ENCODE results near the gene PLSCR3.

Gene PLSCR3

DNA sequence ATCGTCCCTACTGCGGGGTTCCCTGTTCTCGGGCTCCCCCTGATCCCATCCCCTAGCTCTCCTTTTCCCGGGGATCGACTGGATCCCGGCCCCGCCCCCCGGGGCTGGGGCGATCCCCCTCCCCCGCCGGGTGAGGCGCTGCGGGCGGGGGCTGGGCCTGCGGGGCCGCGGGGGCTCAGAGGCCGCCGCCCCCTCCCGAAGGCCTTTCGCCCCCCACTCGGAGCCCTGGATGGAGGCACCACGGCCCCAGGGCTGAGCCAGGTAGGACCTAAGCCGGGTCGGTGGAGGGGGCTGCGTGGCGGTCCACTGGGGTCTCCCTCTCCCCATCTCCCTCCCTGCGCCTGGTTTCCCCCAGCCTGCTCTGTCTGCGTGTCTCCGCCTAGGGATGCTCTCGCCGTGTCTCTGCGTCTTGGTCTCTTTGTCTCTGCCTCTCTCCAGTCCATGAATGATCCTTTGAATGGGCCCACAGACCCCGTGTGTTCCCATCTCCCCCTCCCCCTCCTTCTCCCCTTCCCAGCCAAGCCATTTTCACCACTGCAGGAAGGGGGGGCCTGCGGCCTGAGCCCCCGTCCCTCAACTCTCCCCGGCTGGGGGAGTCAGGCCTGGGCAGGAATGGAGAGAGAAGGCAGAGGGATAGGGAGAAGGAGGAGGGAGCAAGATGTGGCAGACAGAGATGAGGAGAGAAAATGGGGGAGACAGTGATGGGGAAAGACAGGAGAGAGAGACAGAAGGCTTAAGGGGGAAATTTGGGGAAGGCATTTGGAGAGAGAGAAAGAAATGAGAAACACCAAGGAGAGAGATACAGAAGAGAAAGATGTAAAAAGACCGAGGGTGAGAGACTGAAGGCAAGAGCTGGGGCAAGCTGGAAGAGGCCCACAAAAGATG, 11.3 kb upstream of the PLSCR3 start:
- no peak for DNase-seq

DNA sequence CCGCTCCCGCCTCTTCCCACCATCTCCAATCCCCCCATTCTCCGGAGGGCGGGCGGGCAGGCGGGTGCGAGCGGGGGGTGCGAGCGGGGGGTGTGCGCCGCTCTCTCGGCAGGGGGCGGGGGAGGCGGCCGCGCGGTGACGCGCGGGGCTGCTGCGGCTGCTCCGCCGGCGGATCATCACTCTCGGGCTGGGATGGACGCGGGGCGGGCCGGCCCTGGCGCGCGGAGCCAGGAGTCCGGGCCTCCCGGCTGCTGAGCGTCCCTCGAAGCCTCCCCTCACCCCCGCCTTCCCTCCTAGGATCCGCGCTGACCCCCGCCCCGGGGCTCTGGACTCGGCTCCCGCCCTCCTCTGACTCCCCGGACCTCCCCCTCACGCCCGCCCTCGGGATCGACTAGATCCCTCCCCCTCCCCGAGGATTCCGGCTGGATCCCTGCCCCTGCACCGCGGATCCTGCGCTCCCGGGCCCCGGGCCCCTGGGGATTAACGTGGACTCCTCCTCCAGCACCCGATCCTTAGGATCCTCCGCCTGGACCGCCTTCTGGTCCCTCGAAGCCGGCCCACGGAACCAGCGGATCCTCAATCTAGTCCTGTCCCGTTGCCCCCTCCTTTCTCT, 10.5 kb upstream of the PLSCR3 start:
- DNase-seq: peak; percentile 79

DNA sequence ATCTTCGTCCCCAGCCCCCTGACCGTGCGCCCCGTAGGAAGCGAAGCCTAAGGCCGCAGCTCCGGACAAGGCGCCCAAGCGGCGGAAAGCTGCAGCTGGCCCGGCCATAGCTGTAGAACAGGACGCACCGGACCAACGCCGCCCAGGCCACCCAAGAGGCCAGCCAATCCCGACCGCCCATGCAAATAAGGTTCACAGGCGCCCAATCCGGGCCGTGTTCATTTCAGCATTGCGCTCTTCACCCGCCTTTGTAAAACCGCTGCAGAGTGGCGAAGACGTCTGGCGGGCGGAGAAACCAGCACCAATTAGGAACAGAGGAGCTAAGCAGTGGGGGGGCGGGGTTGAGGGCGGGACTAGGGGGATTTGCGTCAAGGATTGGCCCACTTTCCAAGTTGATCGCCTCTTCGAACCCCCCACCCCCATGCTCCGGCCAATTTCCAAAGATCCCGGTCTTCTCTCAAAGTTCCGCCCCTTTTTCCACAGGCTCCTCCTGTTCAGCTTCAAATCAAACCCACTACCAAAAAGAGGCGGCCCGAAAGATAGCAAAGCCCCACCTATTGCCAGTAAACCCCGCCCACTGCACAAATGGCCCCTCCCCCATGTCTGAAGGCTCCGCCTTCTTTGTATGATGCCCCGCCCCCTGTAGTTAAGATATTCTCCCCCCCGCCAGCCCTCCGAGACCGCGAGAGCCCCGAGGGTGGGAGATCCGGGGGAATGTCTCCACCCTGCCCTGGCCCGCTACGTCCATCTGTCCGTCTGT, 9.8 kb upstream of the PLSCR3 start, which contains the start of gene TMEM256:
TMEM256 (minus strand) TSS at position 121 of the 760 bp plus-strand sequence; CDS start at position 108, 13 bp downstream.
- DNase-seq: peak; percentile 99

DNA sequence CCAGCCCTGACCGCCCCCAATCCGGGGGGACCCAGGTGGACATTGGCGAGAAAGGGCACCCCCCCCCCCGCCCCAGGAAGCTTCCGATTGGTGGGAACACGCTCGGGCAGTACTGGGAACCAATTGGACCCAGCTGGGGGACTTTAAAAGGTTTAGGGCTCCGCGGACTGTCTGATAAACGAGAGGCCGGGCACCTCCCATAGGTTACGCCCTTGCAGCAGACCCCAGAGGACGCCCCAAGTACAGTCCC, 9.3 kb upstream of the PLSCR3 start:
- DNase-seq: no peak

DNA sequence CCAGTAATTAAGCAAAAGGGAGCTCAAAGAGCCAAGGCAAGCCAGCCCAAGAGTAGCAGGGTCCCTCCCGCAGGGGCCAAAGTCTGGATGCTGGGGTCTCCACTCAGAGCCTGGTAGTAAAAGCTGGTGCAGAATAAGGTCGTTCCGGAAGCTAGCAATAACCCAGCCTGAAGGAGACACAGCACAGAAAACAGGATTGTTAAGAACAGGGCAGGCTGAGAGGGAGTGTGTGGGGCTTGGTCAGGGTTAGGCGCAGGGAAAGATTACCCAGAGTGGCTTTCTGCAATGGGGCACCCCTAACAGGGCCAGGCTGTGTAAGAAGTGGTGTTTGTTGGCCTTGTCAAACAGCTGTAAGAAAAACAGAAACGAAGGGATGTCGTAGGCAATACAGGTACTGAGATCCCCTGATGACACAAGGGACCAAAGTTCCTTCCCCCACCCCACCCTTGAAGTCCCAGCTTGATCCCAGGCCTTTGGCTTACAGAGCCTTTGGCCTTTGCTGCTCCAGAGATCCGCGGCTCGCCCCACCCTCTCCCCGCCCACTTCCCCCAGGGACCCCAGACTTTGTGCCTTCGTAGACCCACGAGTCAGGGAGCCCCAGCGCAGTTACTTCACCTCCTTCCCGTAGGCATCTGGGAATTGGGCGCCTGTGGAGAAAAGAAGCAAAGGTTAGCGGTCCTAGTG, 8.9 kb upstream of the PLSCR3 start:
- DNase-seq: no peak

DNA sequence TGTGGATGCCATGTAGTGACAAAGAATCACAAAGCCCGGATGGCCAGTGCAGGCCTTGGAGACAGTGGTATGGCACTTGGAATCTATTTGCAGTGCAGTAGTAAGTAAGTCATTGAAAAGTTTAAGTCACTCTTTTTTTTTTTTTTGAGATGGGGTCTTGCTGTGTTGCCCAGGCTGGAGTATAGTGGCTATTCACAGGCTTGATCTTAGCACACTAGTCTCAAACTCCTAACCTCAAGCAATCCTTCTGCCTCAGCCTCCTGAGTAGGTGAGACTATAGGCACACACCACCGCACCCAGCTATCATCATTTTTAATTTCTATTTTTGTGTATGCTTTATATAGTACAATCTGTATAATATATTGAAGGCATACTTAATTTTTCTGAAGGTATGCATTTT, 4.3 kb upstream of the PLSCR3 start:
- no peak for DNase-seq

DNA sequence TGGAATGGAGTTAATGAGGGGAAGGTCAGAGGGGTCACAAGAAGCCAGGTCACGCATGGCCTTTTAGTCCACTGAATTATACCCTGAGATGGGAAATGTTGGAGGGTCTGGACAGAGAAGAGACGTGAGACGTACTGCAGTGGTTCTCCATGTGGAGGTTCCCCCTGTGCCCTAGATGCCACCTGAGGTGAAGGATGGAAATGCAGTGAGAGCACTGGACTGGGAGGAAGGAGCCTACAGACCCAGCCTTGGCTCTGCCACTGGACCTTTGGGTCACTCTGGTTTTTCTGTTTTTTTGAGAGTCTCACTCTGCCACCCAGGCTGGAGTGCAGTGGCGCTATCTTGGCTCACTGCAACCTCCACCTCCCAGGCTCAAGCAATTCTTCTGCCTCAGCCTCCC, 1.8 kb upstream of the PLSCR3 start:
- no peak for DNase-seq

DNA sequence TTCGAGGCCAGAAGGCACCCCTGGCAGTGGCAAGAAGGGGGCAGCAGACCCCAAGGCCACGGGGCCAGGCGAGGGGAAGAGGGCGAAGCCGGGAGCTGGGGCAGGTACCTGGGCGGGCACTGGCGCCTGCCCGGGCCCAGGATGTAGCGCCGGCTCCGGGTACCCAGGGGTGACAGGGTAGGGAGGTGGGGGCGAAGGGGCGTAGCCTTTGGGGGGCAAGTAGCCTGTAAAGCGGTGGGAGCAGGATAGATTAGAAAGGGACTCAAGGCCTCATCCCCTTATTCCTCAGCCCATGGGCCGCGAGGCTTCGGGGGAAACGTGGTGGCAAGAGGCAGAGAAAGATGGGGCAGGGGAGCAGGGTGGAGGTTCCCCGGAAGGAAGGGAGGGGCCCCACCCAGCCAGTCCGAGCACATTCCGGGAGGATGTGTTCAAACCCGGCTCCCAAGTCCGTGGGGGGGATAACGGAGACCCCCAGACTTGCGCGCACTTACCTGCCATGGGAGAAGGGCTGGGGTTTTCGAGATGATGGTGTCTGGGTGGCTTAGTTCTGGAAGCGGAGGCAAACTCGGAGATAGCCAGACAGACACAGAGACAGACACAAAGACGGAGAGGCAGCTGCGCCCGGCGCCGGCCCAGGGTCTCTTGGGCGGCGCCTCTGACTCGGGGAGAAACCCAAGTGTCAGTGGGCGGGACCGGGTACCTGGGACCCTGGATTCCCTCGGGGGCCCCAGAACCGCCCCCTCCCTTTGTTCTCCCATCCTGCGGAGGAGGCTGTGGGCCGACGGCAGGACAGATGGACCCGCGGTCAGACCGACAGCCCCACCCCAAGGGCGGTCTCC, 493 bp downstream of the PLSCR3 start:
- peak; percentile 10 for DNase-seq

DNA sequence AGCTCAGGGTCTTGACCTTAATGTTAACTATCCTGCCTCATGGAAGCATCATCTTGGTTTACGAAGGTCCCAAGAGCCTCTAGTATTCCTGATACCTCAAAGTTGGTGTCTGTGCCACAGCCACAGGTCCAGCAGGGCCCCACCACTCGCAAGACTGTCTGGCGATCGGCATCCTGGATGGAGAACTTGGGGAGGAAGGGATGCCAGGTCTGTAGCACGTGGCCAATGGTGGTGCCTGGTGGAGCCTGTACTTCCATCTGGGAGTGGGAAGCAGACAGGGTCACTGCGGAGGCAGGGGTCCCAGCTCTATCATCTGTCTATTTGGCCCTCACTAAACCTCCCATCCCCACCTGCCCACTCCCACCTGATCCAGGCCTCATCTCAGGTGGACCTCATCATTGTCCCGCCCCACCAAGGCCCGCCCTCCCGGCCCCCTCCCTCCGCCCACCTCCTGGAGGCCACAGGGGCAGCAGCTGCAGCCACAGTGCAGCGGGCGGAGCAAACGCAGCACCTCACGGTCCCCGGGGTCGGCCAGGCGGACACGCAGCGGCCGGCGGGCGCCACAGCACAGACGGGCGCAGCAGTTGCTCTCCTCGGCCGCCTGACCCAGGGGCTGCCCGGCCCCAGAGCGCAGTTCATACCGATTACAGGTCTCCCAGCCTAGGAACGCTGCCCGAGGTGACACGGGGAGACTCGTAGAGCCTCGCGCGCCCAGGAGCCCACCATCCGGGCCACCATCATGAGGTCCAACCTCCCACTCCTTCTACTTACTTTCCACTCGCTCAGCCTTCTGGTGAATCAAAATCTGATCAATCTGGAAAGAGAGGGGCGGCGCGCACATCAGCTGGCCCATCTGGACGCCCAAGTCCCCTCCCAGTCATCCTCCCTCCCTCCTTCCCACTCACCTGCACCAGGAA, 1.4 kb downstream of the PLSCR3 start:
- DNase-seq: no peak

DNA sequence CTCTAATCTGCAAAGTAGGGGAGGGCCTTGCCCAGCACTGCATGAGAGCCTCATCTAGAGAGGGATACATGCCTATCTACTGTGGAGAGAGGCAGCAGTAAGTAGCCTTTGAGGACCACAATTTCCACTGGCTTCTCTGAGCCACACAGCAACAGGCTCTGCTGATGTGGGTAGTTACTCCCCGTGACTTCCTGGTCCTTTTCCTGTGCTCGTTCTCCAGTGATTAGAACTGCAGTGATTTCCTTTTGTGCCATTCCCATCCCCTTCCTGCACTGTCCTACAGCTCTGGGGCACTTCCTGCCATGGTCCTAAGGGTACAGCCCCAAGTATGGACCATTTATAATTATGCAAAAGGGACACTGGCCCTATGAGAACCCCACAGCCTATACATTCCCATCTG, 3.0 kb downstream of the PLSCR3 start:
- DNase-seq: no peak

DNA sequence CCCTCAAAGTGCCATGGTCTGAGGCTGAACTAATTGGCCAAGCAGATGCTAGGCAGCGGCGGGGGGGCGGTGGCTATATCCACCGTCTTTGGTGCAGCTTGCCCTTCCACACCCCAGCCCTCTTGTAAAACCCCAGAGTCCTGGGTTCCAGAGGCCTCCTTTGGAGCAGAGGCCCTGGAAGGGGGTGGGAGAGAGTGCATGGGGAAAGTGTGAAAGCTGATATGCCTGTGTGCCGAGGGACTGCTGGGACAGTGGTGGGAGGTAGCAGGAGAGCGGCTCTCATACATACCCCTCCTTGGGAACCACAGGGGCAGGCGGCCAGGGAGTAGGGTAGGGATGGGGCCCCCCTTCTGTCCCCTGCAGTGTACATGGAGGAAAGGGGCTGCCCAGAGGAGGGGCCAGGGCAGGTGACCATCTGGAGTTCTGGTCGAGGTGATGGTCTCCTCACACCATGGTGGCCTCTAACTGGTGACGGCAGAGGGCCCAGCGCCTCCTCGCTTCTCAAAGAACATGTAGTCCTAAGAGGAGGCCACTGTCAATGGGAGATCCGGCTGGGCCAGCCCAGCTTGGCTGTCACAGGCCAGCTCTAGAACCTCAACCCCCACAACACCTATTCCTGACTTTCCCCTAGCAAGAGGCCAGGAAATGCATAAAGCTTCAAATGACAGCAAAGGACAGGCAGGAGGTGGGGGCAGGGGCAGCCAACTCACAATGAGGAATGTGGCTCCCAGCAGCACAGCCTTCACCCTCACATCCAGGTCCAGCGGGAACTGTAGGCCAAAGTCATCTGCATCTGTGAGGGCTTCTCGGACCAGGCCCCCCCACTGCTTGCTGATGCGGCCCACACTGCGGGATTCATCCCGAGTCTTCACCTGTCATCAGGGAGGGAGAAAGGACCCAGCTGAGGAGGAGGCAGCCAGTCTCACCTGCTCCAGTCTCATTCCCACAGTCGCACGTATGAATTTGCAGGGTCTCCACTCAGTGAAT, 4.1 kb downstream of the PLSCR3 start:
- DNase-seq: no peak

DNA sequence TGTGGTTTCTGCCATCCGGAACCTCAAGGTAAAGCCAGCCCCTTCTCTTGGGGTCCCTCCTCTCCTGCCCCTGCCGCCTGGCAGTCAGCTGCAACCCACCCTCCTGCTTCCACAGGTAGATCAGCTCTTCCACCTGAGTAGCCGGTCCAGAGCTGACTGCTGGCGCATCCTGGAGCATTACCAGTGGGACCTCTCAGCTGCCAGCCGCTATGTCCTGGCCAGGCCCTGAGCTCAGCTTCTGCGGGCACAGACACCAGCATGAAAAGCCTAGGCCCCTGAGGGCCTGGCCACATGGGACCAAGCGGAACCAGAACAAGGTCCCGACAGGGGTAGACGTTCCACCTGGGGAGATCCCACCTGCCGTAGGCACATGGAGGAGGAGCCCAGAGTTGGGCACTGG, 5.5 kb downstream of the PLSCR3 start:
- no peak for DNase-seq

DNA sequence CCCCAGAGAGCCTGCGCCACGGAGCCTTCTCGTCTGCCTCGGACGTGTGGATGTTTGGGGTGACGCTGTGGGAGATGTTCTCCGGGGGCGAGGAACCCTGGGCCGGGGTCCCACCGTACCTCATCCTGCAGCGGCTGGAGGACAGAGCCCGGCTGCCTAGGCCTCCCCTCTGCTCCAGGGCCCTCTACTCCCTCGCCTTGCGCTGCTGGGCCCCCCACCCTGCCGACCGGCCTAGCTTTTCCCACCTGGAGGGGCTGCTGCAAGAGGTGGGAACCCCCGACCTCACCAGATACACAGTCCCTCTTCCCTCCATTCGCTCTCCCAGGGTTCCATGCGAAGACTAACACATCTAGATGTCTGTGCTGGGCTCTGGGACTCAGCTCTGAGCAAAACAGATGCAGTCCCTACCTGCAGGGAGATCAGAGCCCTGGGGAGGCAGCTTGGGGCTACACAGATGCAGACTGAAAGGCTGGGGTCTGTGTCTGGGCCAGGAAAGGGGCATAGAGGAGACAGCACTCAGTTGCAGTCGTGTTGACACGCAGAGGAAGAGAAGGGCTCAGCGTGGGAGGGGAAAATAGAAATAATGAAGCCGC, 9.7 kb downstream of the PLSCR3 start:
- DNase-seq: no peak

DNA sequence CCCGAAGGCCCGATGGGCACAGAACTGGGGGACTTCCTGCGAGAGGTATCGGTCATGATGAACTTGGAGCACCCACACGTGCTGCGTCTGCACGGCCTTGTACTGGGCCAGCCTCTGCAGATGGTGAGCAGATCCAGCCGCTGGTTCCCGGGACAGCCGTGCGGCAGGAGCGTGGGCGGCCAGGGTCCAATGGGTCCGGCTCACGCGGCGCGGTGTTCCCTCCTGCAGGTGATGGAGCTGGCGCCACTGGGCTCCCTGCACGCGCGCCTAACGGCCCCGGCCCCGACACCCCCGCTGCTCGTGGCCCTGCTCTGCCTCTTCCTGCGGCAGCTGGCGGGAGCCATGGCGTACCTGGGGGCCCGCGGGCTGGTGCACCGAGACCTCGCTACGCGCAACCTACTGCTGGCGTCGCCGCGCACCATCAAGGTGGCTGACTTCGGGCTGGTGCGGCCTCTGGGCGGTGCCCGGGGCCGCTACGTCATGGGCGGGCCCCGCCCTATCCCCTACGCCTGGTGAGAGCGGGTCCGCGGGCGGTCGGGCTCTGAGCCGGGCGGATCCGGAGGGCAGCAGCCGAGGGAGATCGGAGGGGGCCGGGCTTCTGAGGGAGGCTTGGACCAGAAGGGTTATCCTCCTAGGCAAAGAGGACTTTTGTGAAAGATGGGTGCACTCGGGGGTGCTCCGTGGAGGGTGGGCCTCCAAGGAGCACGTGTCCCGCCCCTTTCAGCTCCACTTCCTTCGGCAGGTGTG, 10.4 kb downstream of the PLSCR3 start:
- no peak for DNase-seq

DNA sequence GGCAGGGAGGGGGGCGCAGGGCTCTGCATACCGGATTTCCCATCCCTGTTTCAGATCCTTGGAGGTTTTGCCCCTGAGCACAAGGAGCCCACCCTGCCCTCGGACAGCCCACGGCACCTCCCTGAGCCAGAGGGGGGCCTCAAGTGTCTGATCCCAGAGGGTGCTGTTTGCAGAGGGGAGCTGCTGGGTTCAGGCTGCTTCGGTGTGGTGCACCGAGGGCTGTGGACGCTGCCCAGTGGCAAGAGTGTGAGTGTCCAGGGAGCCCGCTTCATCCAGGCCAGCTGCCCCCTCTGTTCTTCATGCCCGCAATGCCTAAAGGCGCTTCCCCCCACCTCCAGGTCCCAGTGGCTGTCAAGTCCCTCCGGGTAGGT, 11.0 kb downstream of the PLSCR3 start:
- no peak for DNase-seq

DNA sequence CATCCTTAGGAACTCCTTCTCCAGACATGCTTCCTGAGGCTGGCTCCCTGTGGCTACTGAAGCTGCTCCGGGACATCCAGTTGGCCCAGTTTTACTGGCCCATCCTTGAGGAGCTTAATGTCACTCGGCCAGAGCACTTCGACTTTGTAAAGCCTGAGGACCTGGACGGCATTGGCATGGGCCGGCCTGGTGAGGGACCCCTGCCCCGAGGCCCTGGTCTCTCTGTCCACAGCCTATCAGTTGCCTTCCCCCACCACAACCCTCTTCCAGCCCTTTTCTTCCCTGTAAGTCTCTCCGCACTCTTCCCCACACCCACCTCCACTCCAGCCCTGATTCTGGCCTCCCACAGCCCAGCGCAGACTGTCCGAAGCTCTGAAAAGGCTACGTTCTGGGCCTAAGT, 11.4 kb downstream of the PLSCR3 start:
- no peak for DNase-seq

DNA sequence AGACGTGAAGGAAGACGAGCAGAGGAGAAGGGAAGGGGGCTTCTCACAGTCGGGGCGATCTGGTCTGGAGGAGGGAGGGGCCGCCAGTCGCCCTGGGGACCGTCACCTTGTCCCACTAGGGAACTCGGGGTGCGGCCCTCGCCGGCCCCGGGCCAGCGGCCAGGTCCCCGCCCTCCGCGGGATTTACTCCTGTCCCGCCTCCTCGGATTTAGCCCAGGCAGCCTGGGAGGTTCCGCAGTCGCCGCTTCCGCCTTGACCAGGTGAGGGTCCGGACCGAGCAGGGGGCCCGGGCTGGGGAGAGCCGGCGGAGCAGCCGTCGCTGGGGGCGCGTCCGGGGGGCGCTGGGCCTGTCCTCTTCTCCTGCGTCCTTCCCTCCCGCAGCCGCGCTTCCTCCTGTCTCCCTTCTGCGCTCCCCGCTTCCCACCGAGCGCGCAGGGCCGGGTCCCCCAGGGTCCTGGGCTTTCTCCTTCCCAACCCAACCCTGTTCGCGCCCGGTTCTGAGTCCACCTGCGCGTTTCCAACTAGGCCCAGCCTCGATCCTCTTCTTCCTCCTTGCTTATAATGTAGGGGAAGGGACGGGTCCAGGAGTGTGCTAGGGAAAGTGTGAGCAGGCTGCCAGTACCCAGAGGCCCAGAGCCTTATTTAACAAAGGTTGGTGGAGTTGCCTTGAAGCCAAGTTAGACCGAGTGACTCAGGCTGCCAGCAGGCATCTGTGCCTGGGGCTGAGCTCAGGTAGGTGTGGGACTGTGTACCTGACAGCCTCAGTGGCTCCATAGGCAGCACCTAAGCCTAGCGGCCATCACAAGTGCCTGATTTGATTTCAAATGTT, 13.3 kb downstream of the PLSCR3 start, which contains the start of gene TNK1:
TNK1 (plus strand) TSS at position 235 of the 829 bp plus-strand sequence. CDS start 1,838 bp downstream, outside the sequence.
- no peak for DNase-seq

DNA sequence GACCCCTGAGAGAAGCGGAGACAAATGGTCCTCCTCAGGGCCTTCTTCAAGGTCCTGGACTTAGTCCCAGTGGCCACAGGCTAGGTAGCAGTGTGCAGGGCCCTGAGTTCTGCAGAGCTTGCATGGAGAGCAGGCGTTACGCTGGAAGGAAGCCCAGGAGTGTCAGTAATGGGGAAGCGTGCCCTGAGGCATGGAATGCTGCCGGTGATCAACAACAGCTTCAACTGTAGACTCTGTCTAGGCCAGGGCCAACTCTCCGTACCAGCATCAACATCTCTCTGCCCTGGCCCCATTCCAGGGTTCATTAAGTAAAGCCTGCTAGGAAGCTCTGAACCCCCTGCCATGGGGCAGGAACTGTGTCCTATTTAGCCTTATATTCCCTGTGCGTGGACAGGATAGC, 14.0 kb downstream of the PLSCR3 start:
- peak; percentile 59 for DNase-seq
